Measurements from ENCODE around the gene SPATA2L.

GRCh38 chr16:89672177-89672941, 29.1 kb downstream of the SPATA2L start:
- no peak for TF ChIP-seq POLR2AphosphoS5 (IDR thresholded peaks at IDR 0.05; ENCODE audit: low read depth)
- TF ChIP-seq SPI1 (IDR thresholded peaks at IDR 0.05; ENCODE audit: borderline replicate concordance, low read depth) = no peak
- TF ChIP-seq CTCF (IDR thresholded peaks at IDR 0.05; ENCODE audit: insufficient read depth, low read length) = no peak

All from HL-60 (cell line).